MM.1S (cell line): Measurements from ENCODE around the gene FAM216B.

Source experiments
- EZH2phosphoT487 ChIP-seq: fragments of 300-600 bp; sonication (generic); IDR thresholded peaks from 2 replicates; pipeline ENCODE4 v1.6.1; 2018; ENCODE audit warnings: antibody characterized with exemption, low read length
- TF ChIP-seq, protein P1 (sequence below): fragments of 300-600 bp; sonication (generic); IDR thresholded peaks from 2 replicates; pipeline ENCODE4 v1.5.1; 2016; ENCODE audit warnings: antibody characterized with exemption, low read length, mixed read lengths

DNA sequence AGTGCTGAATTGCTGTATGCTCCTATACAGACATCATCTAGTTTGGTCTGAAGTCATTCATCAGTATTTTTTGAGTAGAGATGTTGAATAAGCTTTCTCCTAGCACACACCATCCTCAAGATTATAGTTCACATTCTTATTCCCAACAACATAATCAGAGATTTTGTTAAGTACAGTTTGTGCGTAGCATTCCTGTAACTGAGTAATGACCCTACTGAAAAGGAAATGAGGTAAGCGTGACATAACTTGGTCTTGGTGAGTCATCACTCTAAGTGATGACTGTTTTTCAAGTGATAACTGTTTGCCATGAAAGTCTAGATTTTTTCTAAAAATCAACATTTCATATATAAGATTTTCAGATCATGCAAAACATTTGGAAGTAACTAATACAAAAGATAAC lies 18.5 kb upstream of the FAM216B start:
- TF ChIP-seq, protein P1, sequence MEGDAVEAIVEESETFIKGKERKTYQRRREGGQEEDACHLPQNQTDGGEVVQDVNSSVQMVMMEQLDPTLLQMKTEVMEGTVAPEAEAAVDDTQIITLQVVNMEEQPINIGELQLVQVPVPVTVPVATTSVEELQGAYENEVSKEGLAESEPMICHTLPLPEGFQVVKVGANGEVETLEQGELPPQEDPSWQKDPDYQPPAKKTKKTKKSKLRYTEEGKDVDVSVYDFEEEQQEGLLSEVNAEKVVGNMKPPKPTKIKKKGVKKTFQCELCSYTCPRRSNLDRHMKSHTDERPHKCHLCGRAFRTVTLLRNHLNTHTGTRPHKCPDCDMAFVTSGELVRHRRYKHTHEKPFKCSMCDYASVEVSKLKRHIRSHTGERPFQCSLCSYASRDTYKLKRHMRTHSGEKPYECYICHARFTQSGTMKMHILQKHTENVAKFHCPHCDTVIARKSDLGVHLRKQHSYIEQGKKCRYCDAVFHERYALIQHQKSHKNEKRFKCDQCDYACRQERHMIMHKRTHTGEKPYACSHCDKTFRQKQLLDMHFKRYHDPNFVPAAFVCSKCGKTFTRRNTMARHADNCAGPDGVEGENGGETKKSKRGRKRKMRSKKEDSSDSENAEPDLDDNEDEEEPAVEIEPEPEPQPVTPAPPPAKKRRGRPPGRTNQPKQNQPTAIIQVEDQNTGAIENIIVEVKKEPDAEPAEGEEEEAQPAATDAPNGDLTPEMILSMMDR: no peak
- no peak for TF ChIP-seq EZH2phosphoT487
